Glutamatergic neuron (in vitro differentiated cells): Measurements from ENCODE around the gene ANTXR1. TPM values are rescaled to one million over a fixed set of nuclear protein-coding genes. Genes with fewer than 3 reads are reported as not detected.

Experiments
- DNase-seq: peaks from one replicate; pipeline ENCODE4 v3.0.0; 2022
- H3K27ac Mint-ChIP-seq: one replicate; pipeline ENCODE4 v1.8.0; 2020; ENCODE audit warnings: mild to moderate bottlenecking, mixed read lengths, inconsistent platforms; ENCODE audit not compliant: unreplicated experiment
- H3K27me3 Mint-ChIP-seq: one replicate; pipeline ENCODE4 v1.8.0; 2020; ENCODE audit warnings: mild to moderate bottlenecking, moderate library complexity, mixed read lengths, inconsistent platforms; ENCODE audit not compliant: unreplicated experiment
- H3K36me3 Mint-ChIP-seq: one replicate; pipeline ENCODE4 v1.8.0; 2020; ENCODE audit warnings: mild to moderate bottlenecking, mixed read lengths, inconsistent platforms; ENCODE audit not compliant: unreplicated experiment
- H3K4me1 Mint-ChIP-seq: one replicate; pipeline ENCODE4 v1.8.0; 2020; ENCODE audit warnings: mild to moderate bottlenecking, low read depth, mixed read lengths, inconsistent platforms; ENCODE audit not compliant: unreplicated experiment
- H3K4me3 Mint-ChIP-seq: one replicate; pipeline ENCODE4 v1.8.0; 2020; ENCODE audit warnings: mild to moderate bottlenecking, mixed read lengths, inconsistent platforms; ENCODE audit not compliant: unreplicated experiment
- H3K9me3 Mint-ChIP-seq: one replicate; pipeline ENCODE4 v1.8.0; 2020; ENCODE audit warnings: mild to moderate bottlenecking, moderate library complexity, mixed read lengths, inconsistent platforms; ENCODE audit not compliant: unreplicated experiment
- CTCF ChIP-seq: fragments of 200-600 bp; sonication (generic); IDR thresholded peaks from one replicate; pipeline ENCODE4 v1.5.0; 2021; ENCODE audit not compliant: partially characterized antibody, unreplicated experiment
- total RNA-seq: library from RNA; stranded (reverse); fragmentation: NEBNext Ultra II Directional; extraction: Animal tissue kit (Norgen Biotek cat#: 25700); gene quantifications from one replicate; pipeline ENCODE4 v1.2.1, GENCODE V29; 2021; ENCODE audit not compliant: unreplicated experiment

ANTXR1 gene
- total RNA-seq, 1 donor from 2014 or later: 26.7 TPM

- no peak for TF ChIP-seq CTCF
- Mint-ChIP-seq H3K9me3 (no peaks in the 10 kb centered on the region), H3K27ac (no peak overlapping the region), H3K36me3 (no peaks in the 10 kb centered on the region), H3K4me3 (no peak overlapping the region), H3K4me1 (no peaks in the 10 kb centered on the region), H3K27me3 (no peaks in the 10 kb centered on the region)
- DNase-seq: no peak
These were observed 20.6 kb upstream of the ANTXR1 start for GRCh38 chr2:68992341-68992740.

GRCh38 chr2:68992933-68993332 is 20.0 kb upstream of the ANTXR1 start:
- DNase-seq: no peak
- no peaks in the 10 kb centered on the region for H3K36me3 Mint-ChIP-seq
- TF ChIP-seq CTCF: no peak
- H3K4me3 Mint-ChIP-seq: no peak overlapping the region
- H3K4me1 Mint-ChIP-seq: no peaks in the 10 kb centered on the region
- no peak overlapping the region for H3K27ac Mint-ChIP-seq
- no peaks in the 10 kb centered on the region for H3K9me3 Mint-ChIP-seq
- H3K27me3 Mint-ChIP-seq: no peaks in the 10 kb centered on the region

- Mint-ChIP-seq H3K4me3 (no peak overlapping the region), H3K4me1 (no peaks in the 10 kb centered on the region), H3K27me3 (no peaks in the 10 kb centered on the region), H3K36me3 (no peaks in the 10 kb centered on the region), H3K9me3 (no peaks in the 10 kb centered on the region), H3K27ac (no peak overlapping the region)
- TF ChIP-seq CTCF: no peak
- no peak for DNase-seq
These were observed 19.3 kb upstream of the ANTXR1 start for GRCh38 chr2:68993660-68994059.

GRCh38 chr2:68994864-68995263 is 18.1 kb upstream of the ANTXR1 start:
- Mint-ChIP-seq H3K4me1 (no peaks in the 10 kb centered on the region), H3K36me3 (no peaks in the 10 kb centered on the region), H3K9me3 (no peaks in the 10 kb centered on the region), H3K27ac (no peak overlapping the region), H3K27me3 (no peaks in the 10 kb centered on the region), H3K4me3 (no peak overlapping the region)
- no peak for DNase-seq
- no peak for TF ChIP-seq CTCF

GRCh38 chr2:68995916-68996315 is 17.1 kb upstream of the ANTXR1 start:
- H3K4me3 Mint-ChIP-seq: no peak overlapping the region
- peaks cover 2% of the 10 kb centered on the region for H3K9me3 Mint-ChIP-seq
- no peak for DNase-seq
- no peaks in the 10 kb centered on the region for H3K27me3 Mint-ChIP-seq
- no peaks in the 10 kb centered on the region for H3K36me3 Mint-ChIP-seq
- no peak overlapping the region for H3K27ac Mint-ChIP-seq
- TF ChIP-seq CTCF: no peak
- H3K4me1 Mint-ChIP-seq: no peaks in the 10 kb centered on the region
